Fibroblast of lung (primary cell): Measurements from ENCODE around the gene CACNA2D3. TPM values are rescaled to one million over a fixed set of nuclear protein-coding genes. Genes with fewer than 3 reads are reported as not detected.

ENCODE experiments used
- DNase-seq, 2 donors: peaks; one replicate each; pipeline versions ENCODE4 v3.0.0 to v3.0.0-alpha.2; 2010; ENCODE audit warnings: low read depth in 2 of 2
- H2AFZ ChIP-seq: 2 replicates; pipeline ENCODE4 v1.5.1; 2012; ENCODE audit warnings: low read length, control low read depth, inconsistent platforms
- H3K27ac ChIP-seq: 2 replicates; pipeline ENCODE4 v1.5.1; 2011; ENCODE audit warnings: low read length, control low read depth; ENCODE audit not compliant: insufficient read depth
- H3K27me3 ChIP-seq: 2 replicates; pipeline ENCODE4 v1.5.1; 2011; ENCODE audit warnings: mild to moderate bottlenecking, low read length; ENCODE audit not compliant: control insufficient read depth, insufficient read depth
- H3K36me3 ChIP-seq: 2 replicates; pipeline ENCODE4 v1.5.1; 2011; ENCODE audit warnings: low read length; ENCODE audit not compliant: control insufficient read depth, insufficient read depth
- H3K4me1 ChIP-seq: 2 replicates; pipeline ENCODE4 v1.5.1; 2011; ENCODE audit warnings: low read length; ENCODE audit not compliant: control insufficient read depth, insufficient read depth; ENCODE audit errors: extremely low read depth
- H3K4me2 ChIP-seq: 2 replicates; pipeline ENCODE4 v1.5.1; 2011; ENCODE audit warnings: low read length, control low read depth; ENCODE audit not compliant: insufficient read depth; ENCODE audit errors: extremely low read depth
- H3K4me3 ChIP-seq, 4 experiments: fragments of 200-600 bp in 1 of 4; sonication (generic) in 1 of 4; replicated peaks in 1 of 4; 2 replicates each; pipeline ENCODE4 v1.5.1; 2011 to 2016; ENCODE audit warnings: low read length in 4 of 4, low read depth in 3 of 4, mild to moderate bottlenecking in 3 of 4, control low read depth in 2 of 4, inconsistent platforms in 1 of 4, mixed read lengths in 1 of 4; ENCODE audit not compliant: insufficient read depth in 1 of 4; ENCODE audit errors: control extremely low read depth in 1 of 4
- H3K79me2 ChIP-seq: 2 replicates; pipeline ENCODE4 v1.5.1; 2012; ENCODE audit warnings: mild to moderate bottlenecking, low read length, inconsistent platforms; ENCODE audit not compliant: control insufficient read depth, insufficient read depth
- H3K9ac ChIP-seq: 2 replicates; pipeline ENCODE4 v1.5.1; 2011; ENCODE audit warnings: mild to moderate bottlenecking, low read length, control low read depth; ENCODE audit not compliant: insufficient read depth
- H3K9me3 ChIP-seq: 2 replicates; pipeline ENCODE4 v1.5.1; 2012; ENCODE audit warnings: low read depth, low read length; ENCODE audit not compliant: control insufficient read depth, insufficient read depth
- H4K20me1 ChIP-seq: 2 replicates; pipeline ENCODE4 v1.5.1; 2011; ENCODE audit warnings: low read length; ENCODE audit not compliant: control insufficient read depth, insufficient read depth; ENCODE audit errors: extremely low read depth
- EZH2 ChIP-seq: IDR thresholded peaks from 2 replicates; pipeline ENCODE4 v1.5.1; 2012; ENCODE audit warnings: low read length, control low read depth, mild to moderate bottlenecking; ENCODE audit errors: missing control alignments
- polyA plus RNA-seq, 2 donors: library from polyadenylated mRNA; depleted of rRNA in 1 of 2; stranded (reverse) in 1 of 2; unstranded in 1 of 2; fragments of >200 nt; gene quantifications; 2 replicates each; pipeline ENCODE4 v1.2.1, GENCODE V29; 2011 to 2012; ENCODE audit warnings: missing spikeins in 1 of 2
- total RNA-seq: library from RNA; depleted of rRNA; stranded (reverse); fragments of >200 nt; gene quantifications from 2 replicates; pipeline ENCODE4 v1.2.1, GENCODE V29; 2014
- TF ChIP-seq, protein P1 (sequence below), 2 donors: IDR thresholded peaks in 1 of 2; conservative IDR thresholded peaks in 1 of 2; 1 replicate in 1 of 2; 2 replicates in 1 of 2; pipeline ENCODE4 v1.5.1; 2011 to 2012; ENCODE audit warnings: low read length in 2 of 2, control low read depth in 1 of 2, inconsistent platforms in 1 of 2, low read depth in 1 of 2, mild to moderate bottlenecking in 1 of 2

The CACNA2D3 gene
- total and polyA plus RNA-seq, 2 donors (not counting 1 experiment from before 2014, with no cell fraction given) = 1.8 to 11.5 TPM

GRCh38 chr3:54237109-54237508 is 114.8 kb downstream of the CACNA2D3 start:
- H3K27me3 ChIP-seq = no peaks in the 10 kb centered on the region
- H3K4me2 ChIP-seq = no peak overlapping the region
- H2AFZ ChIP-seq = no peak overlapping the region
- H3K79me2 ChIP-seq = no peaks in the 10 kb centered on the region
- no peaks in the 10 kb centered on the region for H3K9me3 ChIP-seq
- no peak overlapping the region for H3K27ac ChIP-seq
- TF ChIP-seq EZH2 = no peak
- TF ChIP-seq, protein P1, sequence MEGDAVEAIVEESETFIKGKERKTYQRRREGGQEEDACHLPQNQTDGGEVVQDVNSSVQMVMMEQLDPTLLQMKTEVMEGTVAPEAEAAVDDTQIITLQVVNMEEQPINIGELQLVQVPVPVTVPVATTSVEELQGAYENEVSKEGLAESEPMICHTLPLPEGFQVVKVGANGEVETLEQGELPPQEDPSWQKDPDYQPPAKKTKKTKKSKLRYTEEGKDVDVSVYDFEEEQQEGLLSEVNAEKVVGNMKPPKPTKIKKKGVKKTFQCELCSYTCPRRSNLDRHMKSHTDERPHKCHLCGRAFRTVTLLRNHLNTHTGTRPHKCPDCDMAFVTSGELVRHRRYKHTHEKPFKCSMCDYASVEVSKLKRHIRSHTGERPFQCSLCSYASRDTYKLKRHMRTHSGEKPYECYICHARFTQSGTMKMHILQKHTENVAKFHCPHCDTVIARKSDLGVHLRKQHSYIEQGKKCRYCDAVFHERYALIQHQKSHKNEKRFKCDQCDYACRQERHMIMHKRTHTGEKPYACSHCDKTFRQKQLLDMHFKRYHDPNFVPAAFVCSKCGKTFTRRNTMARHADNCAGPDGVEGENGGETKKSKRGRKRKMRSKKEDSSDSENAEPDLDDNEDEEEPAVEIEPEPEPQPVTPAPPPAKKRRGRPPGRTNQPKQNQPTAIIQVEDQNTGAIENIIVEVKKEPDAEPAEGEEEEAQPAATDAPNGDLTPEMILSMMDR (conservative IDR thresholded peaks at IDR 0.05 in 1 of 2, IDR thresholded peaks at IDR 0.05 in 1 of 2; ENCODE audit: low read depth in 1 of 2, low read length in 2 of 2) = no peak
- H3K4me1 ChIP-seq = no peaks in the 10 kb centered on the region
- H3K9ac ChIP-seq = no peak overlapping the region
- H4K20me1 ChIP-seq = no peaks in the 10 kb centered on the region
- H3K36me3 ChIP-seq = no peaks in the 10 kb centered on the region
- DNase-seq = no peak
- H3K4me3 ChIP-seq = no peak overlapping the region

- Histone ChIP-seq H3K4me3 (no peak overlapping the region), H3K79me2 (no peaks in the 10 kb centered on the region), H4K20me1 (no peaks in the 10 kb centered on the region), H3K27ac (no peak overlapping the region), H3K4me1 (no peaks in the 10 kb centered on the region), H3K9me3 (no peaks in the 10 kb centered on the region), H3K36me3 (no peaks in the 10 kb centered on the region), H3K4me2 (no peak overlapping the region), H3K27me3 (no peaks in the 10 kb centered on the region), H3K9ac (no peak overlapping the region), H2AFZ (no peak overlapping the region)
- DNase-seq = no peak
- TF ChIP-seq EZH2 = no peak
- TF ChIP-seq, protein P1 (conservative IDR thresholded peaks at IDR 0.05 in 1 of 2, IDR thresholded peaks at IDR 0.05 in 1 of 2; ENCODE audit: low read depth in 1 of 2, low read length in 2 of 2) = no peak
These were observed 115.6 kb downstream of the CACNA2D3 start for GRCh38 chr3:54237788-54238502.

- DNase-seq = no peak
- H2AFZ ChIP-seq = no peak overlapping the region
- no peaks in the 10 kb centered on the region for H3K79me2 ChIP-seq
- no peaks in the 10 kb centered on the region for H3K4me1 ChIP-seq
- no peak overlapping the region for H3K4me2 ChIP-seq
- TF ChIP-seq, protein P1 (conservative IDR thresholded peaks at IDR 0.05 in 1 of 2, IDR thresholded peaks at IDR 0.05 in 1 of 2; ENCODE audit: low read depth in 1 of 2, low read length in 2 of 2) = no peak
- no peak for TF ChIP-seq EZH2
- no peaks in the 10 kb centered on the region for H3K27me3 ChIP-seq
- H3K36me3 ChIP-seq = no peaks in the 10 kb centered on the region
- H3K27ac ChIP-seq = no peak overlapping the region
- H3K9me3 ChIP-seq = no peaks in the 10 kb centered on the region
- no peak overlapping the region for H3K4me3 ChIP-seq
- H3K9ac ChIP-seq = no peak overlapping the region
- no peaks in the 10 kb centered on the region for H4K20me1 ChIP-seq
These were observed 118.0 kb downstream of the CACNA2D3 start for GRCh38 chr3:54240309-54240708.
